Prostate gland (tissue), 2 donors: Measurements from ENCODE around the gene NTM. TPM values are rescaled to one million over a fixed set of nuclear protein-coding genes. Genes with fewer than 3 reads are reported as not detected.

ENCODE experiments used
- DNase-seq: peaks from one replicate; pipeline ENCODE4 v3.0.0-alpha.2; 2019; ENCODE audit warnings: low spot score
- H3K27ac ChIP-seq, 2 donors: fragments of 200-600 bp; sonication (generic); 2 replicates each; pipeline ENCODE4 v1.5.1; 2017 to 2019
- H3K27me3 ChIP-seq: fragments of 200-600 bp; sonication (generic); replicated peaks from 2 replicates; pipeline ENCODE4 v1.5.1; 2019; ENCODE audit not compliant: insufficient read depth
- H3K36me3 ChIP-seq, 2 donors: fragments of 200-600 bp; sonication (generic); 1 replicate in 1 of 2; 2 replicates in 1 of 2; pipeline versions ENCODE4 v1.5.1 to v1.8.1; 2017 to 2019
- H3K4me1 ChIP-seq: fragments of 200-600 bp; sonication (generic); replicated peaks from 2 replicates; pipeline ENCODE4 v1.5.1; 2019
- H3K4me3 ChIP-seq, 2 donors: fragments of 200-600 bp; sonication (generic); 2 replicates each; pipeline ENCODE4 v1.5.1; 2017 to 2019
- H3K9me3 ChIP-seq: fragments of 200-600 bp; sonication (generic); 2 replicates; pipeline ENCODE4 v1.5.1; 2017
- CTCF ChIP-seq, 4 experiments: fragments of 200-600 bp in 2 of 4; fragments of 450-650 bp in 2 of 4; sonication (generic) in 2 of 4; IDR thresholded peaks; 1 replicate in 3 of 4; 2 replicates in 1 of 4; pipeline ENCODE4 v1.5.1; 2016 to 2019; ENCODE audit warnings: antibody characterized with exemption in 4 of 4, mild to moderate bottlenecking in 2 of 4, moderate library complexity in 2 of 4
- POLR2A ChIP-seq: fragments of 450-650 bp; IDR thresholded peaks from one replicate; pipeline ENCODE4 v1.6.1; 2016; ENCODE audit warnings: antibody characterized with exemption, mild to moderate bottlenecking
- POLR2AphosphoS5 ChIP-seq: sonication (generic); formaldehyde crosslinking; IDR thresholded peaks from one replicate; pipeline ENCODE4 v1.6.1; 2017; ENCODE audit warnings: antibody characterized with exemption
- WGBS: methylation state at CpG from one replicate; pipeline ENCODE4 v1.1.5; 2018; 5-methylcytosine and 5-hydroxymethylcytosine counted together
- intact Hi-C: fragments of 100-400 bp; cut with DNase I; formaldehyde crosslinking; loops from one replicate; pipeline ENCODE4 v1.14.2; 2022
- total RNA-seq, 2 donors: library from RNA; depleted of rRNA; stranded (reverse); fragments of >200 nt; gene quantifications; one replicate each; pipeline ENCODE4 v1.1.0, GENCODE V29; 2016

Gene NTM
- total RNA-seq, 2 donors from 2014 or later: 7.4 TPM; not detected in 1

DNA sequence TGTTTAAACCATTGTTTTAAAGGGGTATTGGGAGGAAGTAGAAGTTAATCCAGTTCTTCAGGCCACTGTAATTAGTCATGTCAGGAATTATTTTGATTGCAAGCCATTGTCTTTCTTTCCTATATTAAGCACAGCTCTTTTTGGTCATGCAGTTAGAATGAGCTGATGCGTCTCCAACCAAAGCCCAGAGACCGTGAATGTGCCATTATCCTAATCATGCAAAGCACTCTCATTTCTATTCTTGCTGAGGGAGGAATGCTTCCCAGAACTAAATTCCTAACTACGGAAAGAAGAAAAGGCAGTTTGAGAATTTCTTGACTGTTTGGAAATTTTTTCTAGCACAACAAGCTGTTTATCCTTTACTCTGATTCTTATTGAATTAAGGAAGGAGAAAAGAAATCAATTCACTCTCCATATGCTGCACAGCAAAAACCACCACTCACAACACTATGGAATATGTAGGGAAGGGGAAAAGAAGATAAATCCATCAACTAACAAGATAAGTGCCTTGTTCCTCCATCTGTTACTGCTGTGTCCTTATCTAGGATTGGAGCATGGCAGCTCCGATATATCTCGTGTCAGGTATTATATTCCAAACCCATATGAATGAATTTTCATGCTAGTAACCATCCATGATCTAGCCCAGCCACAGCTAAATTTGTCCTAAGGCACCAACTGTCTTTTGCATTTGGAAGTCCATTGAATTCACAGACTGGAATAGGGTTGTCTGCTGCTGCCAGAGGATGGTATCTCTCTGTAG lies 70.8 kb downstream of the NTM start:
- Histone ChIP-seq H3K36me3 (no peaks in the 10 kb centered on the region), H3K4me3 (no peak overlapping the region), H3K27ac (no peak overlapping the region), H3K4me1 (no peaks in the 10 kb centered on the region), H3K27me3 (no peaks in the 10 kb centered on the region), H3K9me3 (no peaks in the 10 kb centered on the region)
- 84% methylated on average over 5 of the region's 5 CpGs for WGBS
- TF ChIP-seq POLR2A (no peak), CTCF (IDR thresholded peaks at IDR 0.05) (no peak), POLR2AphosphoS5 (no peak)
- intact Hi-C loops: no loop called here
- DNase-seq: no peak

GRCh38 chr11:131446590-131447275 lies 76.3 kb downstream of the NTM start:
- Histone ChIP-seq H3K4me3 (no peak overlapping the region), H3K27ac (no peak overlapping the region), H3K4me1 (no peaks in the 10 kb centered on the region), H3K9me3 (no peaks in the 10 kb centered on the region), H3K36me3 (no peaks in the 10 kb centered on the region), H3K27me3 (no peaks in the 10 kb centered on the region)
- intact Hi-C loops: no loop called here
- no peak for DNase-seq
- 88% methylated on average over 5 of the region's 5 CpGs for WGBS
- TF ChIP-seq POLR2A (no peak), POLR2AphosphoS5 (no peak), CTCF (IDR thresholded peaks at IDR 0.05) (no peak)

- TF ChIP-seq POLR2AphosphoS5 (no peak), CTCF (IDR thresholded peaks at IDR 0.05) (no peak), POLR2A (no peak)
- Histone ChIP-seq H3K4me3 (no peak overlapping the region), H3K9me3 (no peaks in the 10 kb centered on the region), H3K4me1 (no peaks in the 10 kb centered on the region), H3K36me3 (no peaks in the 10 kb centered on the region), H3K27ac (no peak overlapping the region), H3K27me3 (no peaks in the 10 kb centered on the region)
- WGBS: 75% methylated on average over 10 of the region's 10 CpGs
- intact Hi-C loops: no loop called here
- no peak for DNase-seq
These were observed 76.9 kb downstream of the NTM start for GRCh38 chr11:131447277-131447815.

GRCh38 chr11:131447898-131448297 lies 77.5 kb downstream of the NTM start:
- WGBS: 93% methylated on average over 11 of the region's 11 CpGs
- intact Hi-C loops: no loop called here
- no peaks in the 10 kb centered on the region for H3K9me3 ChIP-seq
- H3K36me3 ChIP-seq: no peaks in the 10 kb centered on the region
- H3K27ac ChIP-seq: no peak overlapping the region
- H3K27me3 ChIP-seq: no peaks in the 10 kb centered on the region
- no peak overlapping the region for H3K4me3 ChIP-seq
- no peaks in the 10 kb centered on the region for H3K4me1 ChIP-seq
- no peak for DNase-seq
- no peak for TF ChIP-seq POLR2A
- TF ChIP-seq POLR2AphosphoS5: no peak
- TF ChIP-seq CTCF (IDR thresholded peaks at IDR 0.05): no peak
